HG02981 (cell line): ENCODE results near the gene SLC5A9.
"Not testable (repeated sequence)": the region's sequence is repeated elsewhere in the genome, so short reads cannot be mapped to it uniquely, and the experiment has no call there.

Source experiments
- ATAC-seq: cut with Tn5 transposase; IDR thresholded peaks from one replicate; pipeline ENCODE4 v1.9.1; 2021; ENCODE audit warnings: mild to moderate bottlenecking, moderate library complexity; ENCODE audit not compliant: unreplicated experiment

The SLC5A9 gene

DNA sequence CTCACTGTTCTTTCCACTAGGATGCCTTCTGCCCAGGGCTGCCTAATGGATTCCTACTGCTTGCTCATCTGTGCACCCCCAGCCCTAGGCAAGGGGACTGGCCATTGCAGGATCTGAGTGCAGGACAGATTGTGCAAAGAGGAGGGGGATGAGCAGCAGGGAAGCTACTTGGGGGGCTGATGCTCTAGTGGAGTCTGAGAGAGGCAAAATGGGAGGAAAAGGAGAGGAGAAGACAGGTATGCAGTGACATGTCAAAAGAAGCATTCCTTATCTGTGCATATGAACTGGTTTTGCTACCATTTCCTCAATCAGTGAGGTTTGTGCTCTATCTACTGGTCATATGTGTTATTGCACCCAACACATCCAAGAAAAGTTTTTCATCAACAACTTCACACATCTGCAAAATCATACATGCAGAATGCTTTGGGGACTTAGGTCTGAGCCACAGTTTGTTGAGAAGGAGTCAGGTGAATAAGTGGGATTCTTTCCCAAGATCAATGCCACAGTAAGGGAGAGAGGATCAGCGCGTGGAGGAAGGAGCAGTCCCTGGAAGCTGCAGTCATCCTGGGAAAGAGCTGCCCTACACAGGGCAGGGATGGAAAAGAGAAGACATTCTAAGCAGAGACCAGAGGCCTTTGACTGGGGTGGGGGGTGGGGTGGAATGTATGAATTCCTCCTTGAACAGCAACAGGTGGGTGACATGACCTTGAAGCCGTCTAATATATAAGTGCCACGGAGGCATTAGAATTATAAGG lies 14.4 kb downstream of the SLC5A9 start:
- peak; percentile 74 for ATAC-seq

DNA sequence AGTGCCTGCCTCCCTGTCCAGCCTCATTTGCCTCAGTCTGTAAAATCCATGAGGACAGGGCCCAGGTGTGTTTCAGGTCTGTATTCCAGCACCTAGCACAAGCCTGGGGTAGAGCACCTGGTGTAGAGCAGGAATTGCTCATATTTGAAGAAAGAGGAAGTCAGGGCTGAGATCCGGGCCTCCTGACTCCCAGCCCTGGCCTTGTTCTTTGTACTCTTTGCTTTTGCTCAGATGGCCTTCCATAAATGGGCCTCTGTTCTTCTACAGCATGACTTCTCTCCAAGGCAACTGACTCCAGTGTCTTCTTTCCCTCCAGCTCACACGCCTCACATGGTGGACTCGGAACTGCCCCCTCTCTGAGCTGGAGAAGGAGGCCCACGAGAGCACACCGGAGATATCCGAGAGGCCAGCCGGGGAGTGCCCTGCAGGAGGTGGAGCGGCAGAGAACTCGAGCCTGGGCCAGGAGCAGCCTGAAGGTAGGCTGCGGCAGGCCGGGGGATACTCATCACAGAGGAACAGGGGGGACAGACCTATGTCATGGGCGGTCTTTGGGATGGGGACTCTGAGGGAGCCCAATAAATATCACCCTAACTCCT lies 19.7 kb downstream of the SLC5A9 start:
- ATAC-seq: no peak

DNA sequence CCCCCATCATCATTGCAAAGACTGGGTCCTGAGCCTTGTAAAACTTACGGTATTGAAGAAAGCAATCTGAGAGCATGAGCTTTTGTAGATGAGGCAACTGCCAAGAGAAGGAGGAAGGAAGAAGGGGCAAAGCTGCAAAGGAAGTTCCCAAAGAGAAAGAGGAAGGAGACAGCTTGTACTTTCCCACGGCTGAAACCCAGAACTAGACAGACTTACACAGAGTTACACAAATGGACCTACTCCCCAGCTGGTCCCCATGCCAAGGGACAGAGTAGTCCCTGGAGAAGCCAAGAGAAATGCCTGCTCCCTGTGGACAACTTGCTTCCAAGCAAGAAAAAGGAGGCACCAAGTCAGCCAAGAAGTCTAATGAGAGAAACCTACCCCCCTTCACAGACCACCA lies 22.6 kb downstream of the SLC5A9 start:
- no peak for ATAC-seq

DNA sequence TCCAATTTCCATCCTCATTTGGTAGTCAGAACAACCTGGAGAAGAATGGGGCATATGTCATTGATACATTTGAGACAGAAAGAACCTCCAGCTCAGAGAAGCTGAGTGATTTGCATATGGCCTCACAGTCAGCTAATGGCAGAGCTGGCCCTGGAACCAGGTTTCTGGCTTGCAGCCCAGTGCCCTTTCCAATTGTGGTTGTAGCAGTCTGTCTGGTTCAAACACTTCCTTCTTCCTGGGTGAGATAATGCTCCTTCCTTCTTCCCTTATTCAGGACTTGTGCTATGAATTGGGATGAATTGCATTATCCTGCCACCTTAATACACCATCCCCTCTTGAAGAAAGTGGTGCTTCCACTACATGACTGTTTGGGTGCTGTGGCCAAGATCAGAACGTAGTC lies 24.2 kb downstream of the SLC5A9 start:
- ATAC-seq: no peak

DNA sequence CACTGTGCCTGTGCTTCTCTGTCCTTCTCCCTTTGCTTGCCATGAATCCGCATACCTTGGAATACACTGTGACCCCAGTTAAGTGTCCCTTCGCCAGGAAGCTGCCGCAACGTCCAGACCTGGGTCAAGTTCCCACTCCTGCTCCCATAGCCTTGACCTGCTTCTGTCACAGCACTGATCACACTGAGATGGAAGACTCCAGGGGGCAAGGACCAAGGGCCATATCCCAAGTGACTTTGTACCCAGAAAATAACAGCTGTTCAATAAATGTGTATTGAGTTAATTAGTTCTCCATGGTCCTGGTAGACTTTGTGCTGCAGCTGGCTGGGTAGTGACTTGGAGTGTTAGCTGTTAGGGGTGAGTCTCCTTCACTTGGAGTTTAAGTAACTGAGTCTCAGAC lies 25.8 kb downstream of the SLC5A9 start:
- ATAC-seq: no peak

DNA sequence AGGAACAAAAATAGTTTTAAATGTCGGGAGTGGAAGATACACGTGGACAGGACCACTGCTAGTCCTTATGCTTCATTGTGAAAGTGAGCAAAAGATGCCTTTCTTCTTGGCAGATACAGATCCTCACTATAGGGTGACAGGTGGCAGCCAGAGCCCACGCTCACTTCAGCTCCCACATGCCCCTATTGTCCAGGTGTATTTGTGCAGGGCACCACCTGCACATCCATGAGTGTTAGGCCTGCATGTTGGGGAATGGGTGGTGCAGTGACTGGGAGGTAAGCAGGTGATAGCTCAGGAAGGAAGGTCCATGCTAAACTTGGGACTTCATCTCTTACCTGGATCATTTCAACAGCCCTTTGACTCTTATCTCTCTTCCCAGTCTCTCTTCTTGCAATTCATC lies 27.4 kb downstream of the SLC5A9 start:
- ATAC-seq: no peak

DNA sequence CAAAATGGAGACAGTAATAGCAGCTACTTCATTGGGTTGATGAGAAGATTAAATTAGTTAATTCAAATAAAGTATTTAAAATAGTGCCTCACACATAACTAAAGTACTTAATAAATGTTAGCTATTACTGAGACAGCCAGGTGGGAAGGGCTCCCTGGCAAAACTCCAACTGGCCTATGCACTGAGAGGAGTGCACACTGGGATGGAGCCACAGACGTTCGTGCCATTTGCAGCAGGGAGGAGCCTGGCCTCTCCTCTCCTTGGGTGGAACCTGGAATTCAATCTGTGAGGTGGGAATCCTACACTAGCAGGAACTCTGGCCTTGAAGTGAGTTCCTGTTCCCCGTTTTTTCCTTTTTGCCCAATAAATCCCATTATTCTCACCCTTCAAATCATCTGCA lies 28.1 kb downstream of the SLC5A9 start:
- no peak for ATAC-seq

DNA sequence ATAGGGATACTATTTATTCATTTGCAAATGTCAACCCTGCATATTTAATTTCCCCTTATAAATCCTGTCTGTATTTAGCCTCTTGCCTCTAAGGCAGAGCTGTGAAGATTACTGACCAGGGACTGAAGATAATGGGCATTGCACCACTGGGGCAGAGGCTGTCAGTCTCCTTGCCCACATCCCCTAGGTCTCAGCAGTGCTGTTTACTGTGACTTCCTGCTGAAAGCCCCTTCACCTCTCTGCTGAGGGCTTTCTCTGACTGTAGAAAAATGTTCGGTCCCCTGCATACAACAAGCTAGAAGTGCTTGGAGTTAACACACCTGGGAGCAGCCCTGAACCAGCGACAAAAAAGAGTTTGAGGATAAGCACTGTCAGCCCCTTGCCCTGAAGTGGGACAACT lies 28.8 kb downstream of the SLC5A9 start:
- no peak for ATAC-seq

DNA sequence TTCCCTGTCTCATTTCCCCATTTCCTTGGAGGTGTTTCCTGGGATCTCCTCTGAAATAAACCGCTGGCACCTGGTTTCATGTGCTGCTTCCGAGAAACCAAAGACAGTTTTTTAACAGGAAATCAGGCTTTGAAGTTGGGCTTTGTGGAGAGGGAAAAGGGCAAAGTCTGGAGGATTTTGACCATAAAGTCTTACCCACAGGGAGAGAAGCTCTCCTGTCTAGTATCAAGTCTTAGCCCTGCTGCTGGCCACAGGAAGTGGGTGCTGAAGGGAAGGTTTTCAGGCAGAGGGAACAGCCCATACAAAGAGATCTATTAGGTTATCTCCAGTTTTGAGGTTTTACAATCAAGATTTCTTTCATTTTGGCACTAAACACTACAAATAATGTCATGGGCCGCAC lies 29.3 kb downstream of the SLC5A9 start:
- ATAC-seq: no peak

DNA sequence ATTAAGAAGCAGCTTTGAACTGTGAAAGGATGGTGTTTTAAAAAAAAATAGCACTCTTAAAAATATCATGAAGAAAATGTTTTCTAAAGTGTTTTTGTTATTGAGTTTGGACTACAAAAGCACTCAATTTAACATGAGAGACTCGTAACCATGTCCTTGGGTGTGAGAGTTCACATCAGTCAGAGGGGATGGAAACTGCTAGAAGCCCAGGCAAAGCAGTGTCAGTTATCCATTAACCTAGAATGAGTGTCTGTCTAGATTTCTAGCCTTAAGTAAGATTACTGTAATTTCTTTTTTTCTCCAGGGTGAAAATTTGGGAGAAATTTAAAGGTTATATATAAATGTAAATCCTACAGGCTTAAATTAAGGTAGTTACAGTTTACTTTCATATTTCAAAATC lies 31.7 kb downstream of the SLC5A9 start:
- ATAC-seq: no peak

DNA sequence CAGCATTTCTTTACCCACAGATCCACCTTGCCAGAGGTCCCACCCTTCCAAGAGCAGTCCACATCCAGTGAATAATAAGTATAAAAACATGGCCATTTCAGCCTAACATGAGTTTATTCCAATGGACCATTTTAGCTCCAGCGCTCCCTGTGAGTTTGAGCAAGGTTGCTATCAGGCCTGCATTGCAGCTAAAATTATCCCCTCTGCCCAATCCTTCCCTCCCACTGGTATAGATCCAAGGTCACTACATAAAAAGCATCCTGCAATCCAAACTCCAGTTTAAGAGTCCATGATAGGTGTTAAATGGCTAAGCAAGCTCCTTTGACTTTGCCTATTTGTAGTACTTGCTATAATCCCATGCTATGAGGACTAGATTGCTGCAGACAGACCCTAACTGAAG lies 35.6 kb downstream of the SLC5A9 start:
- ATAC-seq: no peak

DNA sequence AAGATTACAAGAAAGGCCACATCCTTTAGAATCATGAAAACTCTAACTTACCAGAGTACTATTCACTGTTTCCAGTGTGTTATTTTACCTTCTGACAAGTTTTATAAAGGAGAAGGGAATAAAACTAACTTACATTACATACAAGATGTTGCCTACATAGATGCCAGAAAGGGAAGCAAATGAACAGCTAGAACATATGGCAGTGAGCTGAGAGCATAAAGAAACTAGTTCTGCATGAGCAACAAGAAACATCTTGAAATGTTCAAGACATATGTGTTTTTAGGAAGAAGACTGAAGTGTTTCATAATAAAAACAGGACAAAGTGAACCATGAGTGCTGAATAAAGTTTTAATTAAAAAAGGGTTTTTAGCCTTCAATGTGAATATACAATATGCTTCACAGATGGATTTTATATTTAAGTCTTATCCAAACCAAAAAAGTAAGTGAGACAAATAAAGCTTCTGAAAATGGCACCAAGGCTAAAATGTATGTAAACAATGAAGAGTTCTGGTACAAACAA lies 39.4 kb downstream of the SLC5A9 start:
- ATAC-seq: no peak

DNA sequence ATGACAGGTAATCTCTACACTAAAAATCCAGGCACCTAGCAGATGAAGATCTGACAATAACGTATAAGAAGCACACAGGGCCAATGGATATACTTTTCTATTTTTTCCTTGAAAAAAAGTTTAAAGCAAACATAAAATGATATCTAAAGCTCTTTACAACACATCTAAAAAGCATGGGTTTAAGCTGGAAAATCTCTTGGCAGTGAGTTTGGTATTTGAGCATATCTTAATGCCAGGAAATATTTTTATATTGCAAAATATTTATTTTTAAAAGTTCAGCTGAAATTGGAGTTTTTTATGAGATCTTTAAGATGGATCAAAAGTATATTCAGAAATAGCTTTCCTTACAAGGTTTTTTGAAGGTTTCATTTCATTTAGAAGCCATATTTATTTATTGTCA lies 40.5 kb downstream of the SLC5A9 start:
- no peak for ATAC-seq

DNA sequence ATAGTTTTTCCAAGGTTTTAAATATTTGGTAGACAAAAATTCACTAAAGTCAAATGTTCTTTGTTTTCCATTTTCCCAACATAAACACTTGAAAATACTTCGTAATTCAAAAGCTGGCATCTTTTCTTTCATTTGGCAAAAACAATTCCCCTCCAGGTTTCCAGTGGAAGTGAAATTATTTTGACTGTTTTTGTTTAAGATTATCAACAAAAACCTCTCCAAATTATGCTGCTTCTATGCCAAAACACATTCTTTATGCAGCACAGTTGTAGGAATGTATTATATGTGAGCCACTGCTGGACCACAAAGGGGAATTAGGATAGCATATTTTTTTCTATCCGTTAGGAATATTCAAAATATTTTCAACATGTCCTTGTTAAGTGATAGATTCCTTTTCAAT lies 44.1 kb downstream of the SLC5A9 start:
- ATAC-seq: no peak

DNA sequence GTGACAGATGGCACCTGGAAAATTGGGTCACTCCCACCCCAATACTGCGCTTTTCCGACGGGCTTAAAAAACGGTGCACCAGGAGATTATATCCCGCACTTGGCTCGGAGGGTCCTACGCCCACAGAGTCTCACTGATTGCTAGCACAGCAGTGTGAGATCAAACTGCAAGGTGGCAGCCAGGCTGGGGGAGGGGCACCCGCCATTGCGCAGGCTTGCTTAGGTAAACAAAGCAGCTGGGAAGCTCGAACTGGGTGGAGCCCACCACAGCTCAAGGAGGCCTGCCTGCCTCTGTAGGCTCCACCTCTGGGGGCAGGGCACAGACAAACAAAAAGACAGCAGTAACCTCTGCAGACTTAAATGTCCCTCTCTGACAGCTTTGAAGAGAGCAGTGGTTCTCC lies 54.9 kb downstream of the SLC5A9 start:
- not testable (repeated sequence) for ATAC-seq

DNA sequence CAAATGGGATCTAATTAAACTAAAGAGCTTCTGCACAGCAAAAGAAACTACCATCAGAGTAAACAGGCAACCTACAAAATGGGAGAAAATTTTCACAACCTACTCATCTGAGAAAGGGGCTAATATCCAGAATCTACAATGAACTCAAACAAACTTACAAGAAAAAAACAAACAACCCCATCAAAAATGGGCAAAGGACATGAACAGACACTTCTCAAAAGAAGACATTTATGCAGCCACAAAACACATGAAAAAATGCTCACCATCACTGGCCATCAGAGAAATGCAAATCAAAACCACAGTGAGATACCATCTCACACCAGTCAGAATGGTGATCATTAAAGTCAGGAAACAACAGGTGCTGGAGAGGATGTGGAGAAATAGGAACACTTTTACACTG lies 59.8 kb downstream of the SLC5A9 start:
- not testable (repeated sequence) for ATAC-seq

DNA sequence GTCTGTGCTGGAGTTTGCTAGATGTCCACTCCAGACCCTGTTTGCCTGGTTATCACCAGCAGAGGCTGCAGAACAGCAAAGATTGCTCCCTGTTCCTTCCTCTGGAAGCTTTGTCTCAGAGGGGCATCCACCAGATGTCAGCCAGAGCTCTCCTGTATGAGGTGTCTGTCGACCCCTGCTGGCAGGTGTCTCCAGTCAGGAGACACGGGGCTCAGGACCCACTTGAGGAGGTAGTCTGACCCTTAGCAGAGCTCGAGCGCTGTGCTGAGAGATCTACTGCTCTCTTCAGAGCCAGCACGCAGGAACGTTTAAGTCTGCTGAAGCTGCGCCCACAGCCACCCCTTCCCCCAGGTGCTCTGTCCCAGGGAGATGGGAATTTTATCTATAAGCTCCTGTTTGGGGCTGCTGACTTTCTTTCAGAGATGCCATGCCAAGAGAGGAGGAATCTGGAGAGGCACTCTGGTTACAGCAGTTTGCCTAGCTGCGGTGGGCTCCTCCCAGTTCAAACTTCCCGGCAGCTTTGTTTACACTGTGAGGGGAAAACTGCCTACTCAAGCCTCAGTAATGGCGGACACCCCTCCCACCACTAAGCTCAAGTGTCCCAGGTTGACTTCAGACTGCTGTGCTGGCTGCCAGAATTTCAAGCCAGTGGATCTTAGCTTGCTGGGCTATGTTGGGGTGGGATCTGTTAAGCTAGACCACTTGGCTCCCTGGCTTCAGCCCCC lies 62.3 kb downstream of the SLC5A9 start:
- not testable (repeated sequence) for ATAC-seq

DNA sequence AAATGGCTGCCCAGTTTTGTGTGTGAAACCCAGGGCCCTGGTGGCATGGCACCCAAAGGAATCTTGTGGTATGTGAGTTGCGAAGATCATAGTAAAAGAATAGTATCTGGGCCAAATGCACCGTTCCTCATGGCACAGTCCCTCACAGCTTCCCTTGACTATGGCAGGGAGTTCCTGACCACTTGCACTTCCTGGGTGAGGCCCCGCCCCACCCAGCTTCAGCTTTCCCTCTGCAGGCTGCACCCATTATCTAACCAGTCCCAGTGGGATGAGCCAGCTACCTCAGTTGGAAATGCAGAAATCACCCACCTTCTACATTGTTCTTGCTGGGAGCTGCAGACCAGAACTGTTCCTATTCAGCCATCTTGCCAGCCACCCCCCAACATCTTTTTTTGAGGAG lies 63.0 kb downstream of the SLC5A9 start:
- ATAC-seq: no peak

DNA sequence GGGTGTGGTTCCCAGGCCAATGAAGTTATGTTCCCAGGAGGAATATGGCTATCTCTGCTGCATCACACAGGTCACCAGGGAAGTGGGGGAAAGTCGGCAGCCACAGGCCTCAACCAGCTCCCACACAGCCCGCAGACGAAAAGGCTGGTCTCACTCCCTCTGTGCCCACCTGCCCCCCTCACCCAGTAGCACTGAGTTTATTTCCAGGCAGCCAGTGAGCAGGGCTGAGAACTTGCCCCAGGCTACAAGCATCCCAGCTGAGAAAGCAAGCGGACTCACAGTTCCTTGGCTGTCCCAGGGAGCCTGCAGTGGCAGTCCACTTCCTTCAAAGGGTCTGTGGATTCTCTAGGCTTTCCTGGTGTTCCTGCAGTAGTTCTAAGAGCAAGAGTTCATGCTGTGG lies 68.9 kb downstream of the SLC5A9 start:
- ATAC-seq: no peak

DNA sequence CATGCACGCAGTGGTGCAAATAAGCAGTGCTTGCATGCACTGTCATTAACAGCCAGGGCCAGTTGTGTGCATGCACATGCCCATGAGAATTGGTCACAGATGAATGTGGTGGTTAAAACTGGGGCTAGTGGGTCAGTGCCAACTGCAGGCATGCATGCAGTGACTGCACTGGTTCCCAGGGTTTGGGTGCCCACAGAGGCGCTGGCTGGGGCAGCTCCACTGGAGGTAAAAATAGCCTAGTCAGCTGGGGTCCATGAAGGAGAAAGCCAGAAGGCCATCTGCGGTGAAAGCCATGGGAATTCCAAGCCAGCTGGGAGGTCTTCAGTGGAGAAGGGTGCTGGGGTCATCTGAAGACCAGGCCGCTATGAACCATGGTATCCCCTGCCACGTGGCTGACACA lies 70.2 kb downstream of the SLC5A9 start:
- ATAC-seq: no peak

DNA sequence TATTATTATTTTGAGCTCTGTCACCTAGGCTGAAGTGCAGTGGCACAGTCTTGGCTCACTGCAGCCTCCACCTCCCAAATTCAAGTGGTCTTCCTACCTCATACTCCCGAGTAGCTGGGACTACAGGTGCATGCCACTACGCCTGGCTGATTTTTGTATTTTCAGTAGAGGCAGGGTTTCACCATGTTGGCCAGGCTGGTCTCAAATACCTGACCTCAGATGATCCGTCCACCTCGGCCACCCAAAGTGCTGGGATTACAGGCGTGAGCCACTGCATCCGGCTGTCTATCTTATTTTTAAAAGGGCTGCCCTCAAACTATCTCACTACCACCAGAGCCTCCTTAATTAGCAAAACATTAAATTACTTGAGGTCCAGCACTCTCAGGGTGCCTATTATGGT lies 71.6 kb downstream of the SLC5A9 start:
- ATAC-seq: not testable (repeated sequence)

DNA sequence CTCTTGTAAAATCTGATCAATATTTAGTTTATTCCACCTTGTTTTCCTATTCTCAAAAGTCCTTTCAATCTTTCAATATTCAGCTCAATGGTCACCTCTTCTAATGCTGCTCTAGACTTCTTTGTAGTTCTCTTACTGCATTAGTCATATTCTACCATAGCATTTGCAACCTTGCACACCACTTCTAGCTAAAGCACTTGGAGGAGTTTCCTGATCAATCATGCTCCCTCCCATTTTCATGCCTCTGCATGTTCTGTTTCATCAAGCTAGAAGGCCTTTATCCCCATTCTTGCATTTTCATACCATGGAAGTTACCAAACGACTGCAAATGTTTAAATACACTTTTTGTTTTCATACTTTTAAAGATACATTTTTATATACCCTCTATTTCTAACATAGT lies 72.1 kb downstream of the SLC5A9 start:
- no peak for ATAC-seq
